HG02981 (cell line): Measurements from ENCODE around the gene TBC1D10A.

Source experiments
- ATAC-seq: cut with Tn5 transposase; IDR thresholded peaks from one replicate; pipeline ENCODE4 v1.9.1; 2021; ENCODE audit warnings: mild to moderate bottlenecking, moderate library complexity; ENCODE audit not compliant: unreplicated experiment

Gene TBC1D10A

DNA sequence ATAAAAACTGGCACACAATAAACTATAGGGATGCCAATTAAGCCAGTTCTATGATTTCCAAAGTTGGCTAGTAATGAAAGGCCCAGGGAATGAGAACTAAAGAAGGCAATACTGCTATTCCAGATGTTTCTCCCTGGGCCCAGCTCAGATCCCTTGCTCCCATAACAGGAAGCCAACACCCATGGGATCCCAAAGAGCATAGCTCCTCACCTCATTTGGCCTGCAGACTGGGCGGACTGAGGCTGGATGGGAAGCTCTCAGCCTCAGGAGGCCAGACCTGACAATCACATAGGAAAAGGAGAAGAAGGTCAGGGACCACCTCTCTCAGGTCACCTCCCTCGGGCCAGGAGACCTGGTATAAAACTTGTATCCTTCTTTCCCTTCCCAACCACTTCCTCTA, 5.3 kb downstream of the TBC1D10A start:
- ATAC-seq: no peak

DNA sequence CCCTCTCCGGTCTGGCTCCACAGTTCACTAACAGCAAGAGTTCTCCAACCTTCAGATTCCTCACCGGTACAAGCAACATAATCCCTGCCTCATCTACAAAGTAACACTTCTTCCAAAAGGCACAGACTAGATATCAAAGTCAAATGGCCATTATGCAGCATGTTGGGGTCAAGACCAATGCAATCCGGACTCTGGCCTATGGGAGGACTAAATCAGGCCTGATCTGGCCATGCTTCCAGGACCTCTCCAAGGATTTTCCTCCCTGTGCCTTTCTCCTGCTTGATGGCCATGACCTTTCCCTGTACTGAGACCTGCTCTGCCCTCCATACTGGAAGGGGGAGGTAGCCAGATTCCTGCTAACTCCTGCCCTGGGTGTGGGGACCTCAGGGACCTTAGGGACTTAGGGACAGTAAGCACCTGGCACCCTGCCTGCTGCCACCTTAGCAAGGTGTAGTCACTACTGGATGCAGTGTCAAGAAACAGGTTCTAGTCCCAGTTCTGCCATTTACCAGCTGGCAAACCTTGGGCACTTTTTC, 6.7 kb downstream of the TBC1D10A start:
- no peak for ATAC-seq

GRCh38 chr22:30318799-30319419, 7.8 kb downstream of the TBC1D10A start:
- ATAC-seq: no peak

GRCh38 chr22:30317778-30318177, 9.0 kb downstream of the TBC1D10A start:
- ATAC-seq: no peak

- no peak for ATAC-seq
Observed at GRCh38 chr22:30315962-30316576, 10.7 kb downstream of the TBC1D10A start.

GRCh38 chr22:30314915-30315314, 11.8 kb downstream of the TBC1D10A start:
- ATAC-seq: no peak

DNA sequence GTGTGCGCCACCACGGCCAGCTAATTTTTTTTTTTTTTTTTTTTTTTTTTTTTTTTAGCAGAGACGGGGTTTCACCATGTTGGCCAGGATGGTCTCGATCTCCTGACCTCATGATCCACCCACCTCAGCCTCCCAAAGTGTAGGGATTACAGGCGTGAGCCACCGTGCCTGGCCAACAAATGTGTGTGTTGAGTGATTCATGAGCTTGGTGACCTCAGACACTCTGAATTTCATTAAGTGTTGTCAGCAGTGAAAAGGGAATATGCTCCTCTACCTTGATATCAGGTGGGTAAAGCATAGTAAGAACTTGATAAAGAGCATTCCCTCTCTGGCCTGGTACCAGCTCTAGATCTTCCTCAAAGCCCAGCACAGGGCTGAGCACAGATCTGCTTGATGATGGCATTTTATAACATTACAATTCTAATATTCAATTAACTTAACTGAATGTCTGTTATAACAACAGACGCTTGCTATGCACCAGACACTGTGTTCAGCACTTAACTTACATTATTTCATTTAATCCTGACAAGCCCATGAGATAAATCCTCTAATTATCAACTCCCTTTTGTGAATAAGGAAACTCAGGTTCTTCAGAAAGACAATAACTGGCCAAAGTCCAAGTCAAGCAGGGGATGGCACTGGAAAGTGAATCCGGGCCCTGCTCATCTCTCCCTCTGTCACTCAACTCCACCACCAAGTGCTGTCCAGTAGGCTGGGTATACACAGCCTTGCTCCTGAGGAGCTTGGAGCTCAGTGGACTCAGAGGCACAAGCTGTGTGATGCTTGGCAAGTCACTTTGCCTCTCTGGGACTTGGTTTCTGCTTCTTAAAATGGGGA, 13.0 kb downstream of the TBC1D10A start:
- ATAC-seq: no peak

DNA sequence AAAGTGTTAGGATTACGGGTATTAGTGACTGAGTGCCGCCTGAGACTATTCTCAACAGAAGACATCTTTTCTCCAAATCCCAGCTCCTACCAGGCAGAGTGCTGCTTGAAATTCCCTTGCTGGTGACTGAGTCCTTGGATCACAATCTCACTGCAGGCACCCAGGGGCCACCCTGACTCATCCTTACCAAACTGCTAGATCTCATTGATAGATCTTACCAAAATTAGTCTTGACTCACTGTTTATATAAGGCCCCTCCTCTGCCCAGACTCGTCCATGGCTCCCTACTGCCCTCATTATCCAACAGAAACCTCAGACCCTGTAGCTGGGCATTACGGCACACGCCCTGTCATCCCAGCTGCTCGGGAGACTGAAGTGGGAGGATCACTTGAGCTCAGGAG, 14.7 kb downstream of the TBC1D10A start:
- ATAC-seq: no peak

DNA sequence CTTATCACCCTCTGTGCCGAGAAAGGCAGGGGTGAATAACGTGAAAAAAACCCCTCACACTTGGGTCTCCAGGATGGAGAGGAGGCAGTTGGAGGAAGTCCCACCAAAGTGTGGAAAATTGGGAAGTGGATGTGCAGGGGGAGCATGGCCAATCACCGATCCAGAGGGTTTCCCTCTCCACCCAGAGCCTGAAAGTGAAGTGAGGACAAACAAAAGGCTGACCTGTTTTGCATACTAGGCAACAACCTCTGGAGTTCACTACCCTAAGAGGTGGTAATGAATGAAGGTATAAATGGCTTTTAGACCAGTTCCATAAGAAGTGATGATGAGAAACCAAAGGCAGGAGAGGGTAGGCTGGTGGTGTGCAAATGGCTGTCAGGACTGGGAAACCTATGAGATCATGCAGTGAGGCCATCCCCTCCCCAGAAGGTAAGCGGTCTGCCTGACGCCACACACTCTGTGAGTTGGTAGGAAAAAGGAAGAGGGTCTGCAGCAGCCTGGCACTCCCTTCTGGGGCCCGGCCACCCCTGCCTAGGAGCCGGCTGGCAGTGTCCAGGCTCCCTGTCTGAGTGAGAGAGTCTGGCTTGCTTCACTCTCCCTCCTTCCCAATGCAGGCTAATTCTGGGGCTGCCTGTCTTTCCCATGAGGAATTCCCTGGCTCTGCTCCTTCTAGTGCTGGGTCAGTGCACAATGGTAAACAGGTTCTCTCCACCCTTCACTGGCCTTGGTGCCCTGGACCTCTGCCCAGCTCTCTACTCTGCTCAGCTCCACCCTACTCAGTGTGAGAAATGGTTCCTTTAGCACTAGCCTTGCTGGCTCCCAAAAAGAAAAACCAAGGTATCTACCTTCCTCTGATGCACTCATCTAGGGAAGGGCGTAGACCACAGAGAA, 15.6 kb downstream of the TBC1D10A start:
- ATAC-seq: no peak

DNA sequence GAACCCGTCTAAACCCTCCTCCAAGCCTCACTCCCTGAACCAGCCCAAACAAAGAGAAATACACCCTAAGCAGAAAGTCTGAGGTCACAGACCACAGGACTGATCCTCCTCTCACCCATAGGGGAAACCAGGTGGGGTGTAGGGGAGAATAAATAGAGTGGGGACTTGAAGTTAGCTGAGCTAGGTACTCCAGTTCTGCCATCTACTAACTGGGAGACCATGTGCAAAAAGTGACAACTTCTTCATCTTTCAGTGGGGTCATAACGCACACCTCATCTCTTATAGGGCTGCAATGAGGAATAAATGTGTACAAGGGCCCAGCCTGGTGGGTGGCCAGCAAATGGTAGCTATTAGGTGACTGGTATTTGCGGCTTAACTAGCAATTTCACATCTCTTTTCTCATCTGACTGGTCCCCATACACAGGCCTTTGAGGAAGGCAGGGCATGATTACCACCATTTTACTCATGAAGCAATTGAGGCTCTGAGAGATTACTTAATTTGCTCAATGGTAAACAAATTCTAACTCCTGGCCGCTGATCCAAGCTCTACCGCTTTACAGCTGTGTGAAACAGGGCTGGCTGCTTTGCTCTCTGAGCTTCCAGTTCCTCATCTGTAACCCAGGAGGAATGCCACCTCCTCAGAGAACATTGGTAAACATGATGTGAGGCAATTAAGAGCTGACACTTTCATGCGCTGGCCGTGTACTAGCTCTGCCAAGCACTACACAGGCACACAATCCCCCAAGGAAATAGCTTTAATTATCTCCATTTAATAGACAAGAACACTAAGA, 16.6 kb downstream of the TBC1D10A start:
- ATAC-seq: no peak

GRCh38 chr22:30308518-30309230, 18.1 kb downstream of the TBC1D10A start:
- no peak for ATAC-seq

DNA sequence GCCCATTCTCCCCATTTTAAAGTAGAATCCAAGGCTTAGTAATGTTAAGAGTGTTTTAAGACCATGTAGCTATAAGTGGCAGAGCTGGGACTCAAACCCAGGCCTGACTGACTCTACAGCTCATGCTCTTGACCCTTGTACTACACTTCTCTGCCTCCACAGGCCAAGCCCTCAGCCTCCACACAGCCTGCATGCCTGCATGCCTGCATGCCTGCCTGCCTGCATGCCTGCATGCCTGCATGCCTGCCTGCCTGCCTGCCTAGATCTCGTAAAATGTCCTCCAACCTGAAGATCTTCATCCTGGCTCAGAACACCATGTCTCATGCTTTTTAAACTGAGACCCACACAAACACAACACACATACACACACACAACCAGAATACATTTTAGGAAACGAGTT, 18.6 kb downstream of the TBC1D10A start:
- no peak for ATAC-seq

GRCh38 chr22:30307041-30307574, 19.6 kb downstream of the TBC1D10A start:
- no peak for ATAC-seq

- no peak for ATAC-seq
Observed at GRCh38 chr22:30306627-30307011, 20.1 kb downstream of the TBC1D10A start.

- no peak for ATAC-seq
Observed at GRCh38 chr22:30305906-30306626, 20.7 kb downstream of the TBC1D10A start.

- peak; percentile 35 for ATAC-seq
Observed at GRCh38 chr22:30305519-30305905, 21.2 kb downstream of the TBC1D10A start.

- no peak for ATAC-seq
Observed at GRCh38 chr22:30304495-30305244, 22.1 kb downstream of the TBC1D10A start.

DNA sequence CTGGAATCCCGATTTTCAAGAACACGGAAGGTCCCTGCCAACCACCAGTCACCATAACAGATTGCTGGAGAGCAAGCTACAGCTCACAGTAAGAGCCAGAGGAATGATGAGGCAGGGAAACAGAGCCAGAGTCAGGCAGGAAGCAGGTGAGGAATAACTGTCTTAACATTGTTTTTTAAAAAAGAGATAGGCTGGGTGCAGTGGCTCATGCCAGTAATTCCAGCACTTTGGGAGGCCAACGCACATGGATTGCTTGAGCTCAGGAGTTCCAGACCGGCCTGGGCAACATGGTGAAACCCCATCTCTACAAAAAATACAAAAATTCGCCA, 24.0 kb downstream of the TBC1D10A start:
- no peak for ATAC-seq
